ENCODE data around the gene KIF3A.

DNA sequence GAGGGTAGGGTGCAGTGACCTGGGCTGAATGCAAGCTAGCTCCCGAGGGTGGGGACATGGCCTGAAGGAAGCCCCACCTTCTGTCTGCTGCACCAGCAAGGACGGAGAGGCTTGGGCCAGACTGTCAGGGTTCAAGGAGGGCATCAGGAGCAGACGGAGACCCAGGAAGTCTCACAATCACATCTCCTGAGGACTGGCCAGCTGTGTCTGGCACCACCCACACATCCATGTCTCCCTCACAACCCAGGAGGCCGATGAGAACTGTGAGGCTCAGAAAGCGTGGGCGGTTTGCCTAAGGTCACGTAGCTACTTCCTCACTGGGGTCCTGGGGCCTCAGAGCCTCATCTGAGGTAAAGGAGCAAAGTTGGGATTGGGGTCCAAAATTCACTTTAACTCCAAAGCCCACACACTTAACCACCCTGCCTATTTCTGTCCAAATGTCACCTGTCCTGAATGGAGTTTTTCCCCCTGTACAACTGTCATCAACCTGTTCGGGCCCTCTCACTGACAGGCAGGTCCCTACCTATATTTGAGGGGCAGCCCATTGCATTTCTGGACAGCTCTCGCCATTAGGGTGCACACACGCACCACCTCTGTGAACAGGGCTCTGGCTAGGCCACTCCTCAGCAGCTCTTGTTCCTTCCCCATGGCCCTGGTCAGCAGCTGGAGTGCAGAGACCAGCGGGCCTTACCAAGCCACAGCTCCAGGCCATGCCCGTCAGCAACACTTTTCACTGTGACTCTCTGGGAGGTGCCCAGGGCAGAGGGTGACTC lies 75.9 kb downstream of the KIF3A start:
- no peak for TF ChIP-seq CTCF (IDR thresholded peaks at IDR 0.05)
- TF ChIP-seq POLR2A (IDR thresholded peaks at IDR 0.05), result no peak

Measured in prostate gland (tissue), 2 donors.